GM12873 (cell line): ENCODE data around the gene ARID3C.

Experiments used
- TF ChIP-seq, protein P1 (sequence below): IDR thresholded peaks from 2 replicates; pipeline ENCODE4 v1.5.1; 2012; ENCODE audit warnings: low read depth, mild to moderate bottlenecking, moderate library complexity, low read length, control low read depth; ENCODE audit not compliant: insufficient read depth; ENCODE audit errors: missing control alignments

Gene ARID3C

DNA sequence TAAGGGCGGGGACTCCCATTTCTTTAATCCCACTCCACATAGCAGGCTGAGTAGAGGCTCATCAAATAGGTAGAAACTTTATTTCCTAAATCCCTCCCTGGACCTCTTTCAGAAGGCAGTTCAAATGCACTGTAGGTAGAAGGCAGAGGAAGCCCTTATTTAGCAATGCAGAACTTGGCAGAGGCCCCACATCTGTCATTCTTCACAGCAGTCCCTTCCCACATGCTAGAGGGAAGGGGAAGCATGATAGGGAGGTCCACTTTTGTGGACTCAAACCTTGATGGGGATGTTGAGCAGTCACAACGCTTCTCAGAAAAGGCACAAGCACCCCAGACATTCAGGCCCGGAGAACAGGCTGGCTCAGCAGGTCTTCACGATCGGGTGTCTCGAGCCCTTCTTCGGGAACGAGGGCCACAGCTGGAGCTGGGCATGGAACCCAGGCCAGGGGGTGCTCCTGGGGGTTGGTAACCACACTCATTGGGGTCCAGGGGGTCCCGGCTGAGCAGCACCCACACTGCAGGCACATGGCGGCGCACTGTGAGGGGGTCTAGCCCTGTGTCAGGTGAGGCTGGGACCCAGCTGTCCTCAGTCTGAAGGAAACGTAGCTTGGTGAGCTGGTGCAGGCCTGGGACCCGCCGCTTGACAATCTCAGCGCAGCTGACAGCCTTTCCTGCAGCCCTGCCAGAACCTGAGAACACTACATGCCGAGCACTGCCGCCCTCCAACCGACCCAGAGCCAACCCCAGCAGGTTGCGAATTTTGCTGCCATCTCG, 18.2 kb downstream of the ARID3C start:
- TF ChIP-seq, protein P1, sequence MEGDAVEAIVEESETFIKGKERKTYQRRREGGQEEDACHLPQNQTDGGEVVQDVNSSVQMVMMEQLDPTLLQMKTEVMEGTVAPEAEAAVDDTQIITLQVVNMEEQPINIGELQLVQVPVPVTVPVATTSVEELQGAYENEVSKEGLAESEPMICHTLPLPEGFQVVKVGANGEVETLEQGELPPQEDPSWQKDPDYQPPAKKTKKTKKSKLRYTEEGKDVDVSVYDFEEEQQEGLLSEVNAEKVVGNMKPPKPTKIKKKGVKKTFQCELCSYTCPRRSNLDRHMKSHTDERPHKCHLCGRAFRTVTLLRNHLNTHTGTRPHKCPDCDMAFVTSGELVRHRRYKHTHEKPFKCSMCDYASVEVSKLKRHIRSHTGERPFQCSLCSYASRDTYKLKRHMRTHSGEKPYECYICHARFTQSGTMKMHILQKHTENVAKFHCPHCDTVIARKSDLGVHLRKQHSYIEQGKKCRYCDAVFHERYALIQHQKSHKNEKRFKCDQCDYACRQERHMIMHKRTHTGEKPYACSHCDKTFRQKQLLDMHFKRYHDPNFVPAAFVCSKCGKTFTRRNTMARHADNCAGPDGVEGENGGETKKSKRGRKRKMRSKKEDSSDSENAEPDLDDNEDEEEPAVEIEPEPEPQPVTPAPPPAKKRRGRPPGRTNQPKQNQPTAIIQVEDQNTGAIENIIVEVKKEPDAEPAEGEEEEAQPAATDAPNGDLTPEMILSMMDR, result no peak

DNA sequence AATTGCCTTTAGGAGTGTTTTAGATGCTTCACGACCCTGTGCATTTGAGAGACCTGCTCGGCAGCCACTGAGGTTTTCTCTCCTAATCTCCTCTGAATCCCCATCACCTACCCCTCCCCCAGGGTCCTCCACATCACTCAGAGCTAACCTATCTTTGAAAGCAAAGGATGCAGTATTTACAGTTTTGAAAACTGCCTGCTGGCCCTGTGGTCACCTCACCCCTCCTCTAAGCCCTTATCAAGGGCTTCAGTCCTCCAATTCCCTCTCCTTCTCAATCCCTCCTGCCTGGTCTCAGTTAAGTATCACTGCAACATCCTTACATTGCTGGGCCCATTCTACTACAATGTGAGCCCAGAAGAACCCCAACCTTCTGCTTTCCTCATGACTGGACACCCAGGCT, 21.5 kb downstream of the ARID3C start:
- TF ChIP-seq, protein P1, result no peak

DNA sequence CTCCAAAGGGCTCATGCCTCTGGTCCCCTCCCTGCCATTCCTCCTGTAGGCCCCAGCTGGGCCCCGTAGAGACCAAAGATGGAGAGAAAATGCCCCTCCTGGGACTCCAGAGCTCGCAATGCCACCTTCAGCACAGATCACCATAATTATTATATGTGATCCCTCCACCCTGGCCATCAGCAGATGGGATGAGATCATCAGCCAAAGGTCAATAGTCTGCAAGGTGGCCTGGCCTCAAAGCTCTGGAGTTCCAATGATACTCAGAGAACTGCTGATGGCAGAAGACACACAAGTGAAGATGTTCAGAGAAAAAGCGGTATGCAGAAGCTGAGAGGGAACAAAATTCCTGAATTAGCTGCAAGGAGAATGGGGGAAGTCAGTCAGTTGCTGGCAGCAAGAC, 22.0 kb downstream of the ARID3C start:
- TF ChIP-seq, protein P1, result no peak

DNA sequence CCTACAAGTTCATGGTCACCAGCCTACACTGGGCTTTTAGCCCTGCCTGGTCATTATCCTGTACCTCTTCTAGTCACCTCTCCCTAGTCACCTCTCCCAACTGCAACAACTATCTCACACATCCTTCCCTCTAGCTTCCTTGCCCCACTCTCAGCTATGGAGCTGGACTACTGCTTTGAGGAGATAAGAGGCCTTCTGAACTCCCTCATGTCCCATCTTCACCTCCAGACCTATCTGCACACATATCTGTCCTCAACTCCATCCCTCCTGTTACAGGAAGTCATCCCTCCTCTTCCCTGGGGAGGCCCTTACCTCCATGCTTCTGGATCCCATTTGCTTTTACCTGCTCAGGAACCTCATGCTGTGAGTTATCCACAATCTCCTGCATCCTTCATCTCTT, 22.7 kb downstream of the ARID3C start:
- TF ChIP-seq, protein P1, result no peak

DNA sequence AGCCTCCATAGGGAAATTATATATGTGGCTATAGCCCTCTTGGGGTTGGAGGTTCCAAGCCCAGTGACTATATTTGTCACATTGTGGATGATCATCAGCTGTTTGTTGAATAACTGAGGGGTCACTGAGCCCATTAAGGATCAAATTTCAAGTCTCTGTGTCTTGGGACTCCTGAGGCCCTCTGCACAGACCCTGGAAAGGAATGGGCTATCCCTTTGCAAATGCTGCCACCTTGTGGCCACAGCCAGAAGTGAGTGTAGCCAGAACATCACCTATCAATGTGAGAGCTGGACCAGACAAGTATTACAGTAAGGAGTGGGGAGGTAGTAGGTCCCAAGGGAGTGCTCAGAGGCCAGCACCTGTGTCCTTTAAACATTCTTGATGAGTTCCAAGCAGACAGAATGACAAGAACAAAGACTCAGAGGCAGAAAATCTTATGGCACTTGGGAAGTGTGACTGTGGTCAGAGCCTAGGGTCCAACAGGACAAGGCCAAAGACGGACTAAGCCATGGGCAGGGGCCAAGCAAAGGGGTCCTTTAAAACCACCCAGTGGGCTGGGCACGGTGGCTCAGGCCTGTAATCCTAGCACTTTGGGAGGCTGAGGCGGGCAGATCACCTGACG, 25.1 kb downstream of the ARID3C start:
- TF ChIP-seq, protein P1, result peak; percentile 89

DNA sequence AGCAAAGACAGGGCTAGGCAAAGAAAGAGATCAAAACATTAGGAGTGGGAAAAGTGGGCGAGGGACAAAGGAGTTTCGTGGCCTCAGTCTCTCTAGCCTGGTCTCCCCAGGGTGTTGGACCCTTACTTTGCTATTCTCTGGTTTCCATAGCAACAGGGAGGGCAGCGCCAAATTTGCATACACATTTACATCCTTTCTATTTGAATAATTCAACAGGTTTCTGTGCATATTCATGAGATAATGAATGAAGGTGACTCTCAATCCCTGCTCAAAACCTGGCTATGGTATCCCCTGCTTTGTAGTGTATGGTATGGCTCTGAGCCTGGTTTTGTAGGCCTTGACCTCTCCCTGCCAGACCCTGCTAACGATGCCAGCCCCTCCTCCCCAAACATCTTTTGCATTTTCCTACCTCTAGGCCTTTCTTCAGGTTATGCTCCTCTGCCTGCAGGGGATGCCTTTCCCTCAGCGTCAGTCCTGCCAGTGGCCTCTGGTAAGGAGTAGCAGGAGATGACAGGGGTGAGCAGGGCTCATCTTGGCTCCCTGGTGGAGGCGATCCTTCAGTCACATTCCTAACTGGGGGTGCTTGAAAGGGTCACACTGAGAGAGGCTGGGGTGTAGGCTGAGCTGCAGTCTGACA, 26.8 kb downstream of the ARID3C start:
- TF ChIP-seq, protein P1, result no peak

DNA sequence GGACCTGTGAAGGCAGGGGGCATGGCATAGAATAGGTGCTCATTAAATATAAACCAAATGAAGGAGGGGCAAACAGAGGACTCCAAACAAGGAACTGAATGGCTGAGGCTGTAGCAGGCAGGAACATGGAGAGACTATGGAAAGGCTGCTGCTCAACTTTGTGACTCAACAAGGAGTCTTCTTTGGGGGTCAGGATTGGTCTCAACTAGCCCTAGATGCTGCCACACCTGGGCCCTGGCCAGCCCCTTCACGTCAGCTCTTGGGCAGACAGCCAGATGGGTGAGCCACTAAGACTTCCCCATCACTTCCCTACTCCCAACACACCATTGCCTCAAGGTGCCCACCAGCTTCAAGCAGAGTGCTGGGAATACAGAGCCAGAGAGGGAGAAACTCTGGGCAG, 28.0 kb downstream of the ARID3C start:
- TF ChIP-seq, protein P1, result no peak
